Choroid plexus epithelial cell (primary cell): ENCODE data around the gene FDXR.

ENCODE experiments used
- DNase-seq: peaks from one replicate; pipeline ENCODE4 v3.0.0-alpha.2; 2010; ENCODE audit warnings: low read depth
- H3K4me3 ChIP-seq: 2 replicates; pipeline ENCODE4 v1.5.1; 2011; ENCODE audit warnings: low read depth, mild to moderate bottlenecking, control low read depth, low read length, moderate library complexity
- TF ChIP-seq, protein P1 (sequence below): conservative IDR thresholded peaks from 2 replicates; pipeline ENCODE4 v1.5.1; 2011; ENCODE audit warnings: low read depth, mild to moderate bottlenecking, control low read depth, inconsistent platforms, low read length, moderate library complexity

The FDXR gene

DNA sequence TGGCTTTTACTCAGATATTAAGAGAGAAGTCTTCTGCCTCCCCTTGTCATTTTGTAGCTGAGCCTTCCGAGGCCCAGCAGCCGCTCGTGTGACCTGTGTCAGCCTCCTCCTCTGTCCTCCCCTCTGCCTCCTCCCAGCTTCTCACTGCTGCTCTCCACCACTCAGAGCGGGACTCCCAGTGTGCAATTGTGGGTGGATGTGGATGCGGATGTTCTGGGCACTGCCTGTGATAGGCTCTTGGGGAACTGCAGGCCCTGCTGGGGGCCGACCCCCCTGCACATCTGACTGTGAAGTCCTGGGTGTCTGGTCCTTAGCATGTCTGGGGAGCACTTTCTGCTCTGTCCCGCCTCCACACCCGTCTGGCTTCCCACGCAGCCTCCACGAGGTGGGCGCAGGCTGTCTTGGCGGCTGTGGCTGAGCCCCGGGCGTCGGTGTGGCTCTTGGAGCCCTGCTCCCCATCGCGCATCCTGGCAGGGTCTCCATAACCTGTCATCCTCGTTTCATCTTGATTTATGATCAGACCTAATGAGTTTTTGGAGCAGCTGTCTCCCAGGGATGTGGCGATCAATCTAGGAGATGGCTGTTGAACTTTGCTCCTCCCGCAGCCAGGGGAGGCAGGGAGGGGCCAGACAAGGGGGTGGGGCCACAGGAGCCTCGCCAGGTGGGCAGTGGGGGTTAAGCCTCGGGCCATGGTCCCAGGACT is 41.2 kb downstream of the FDXR start:
- TF ChIP-seq, protein P1, sequence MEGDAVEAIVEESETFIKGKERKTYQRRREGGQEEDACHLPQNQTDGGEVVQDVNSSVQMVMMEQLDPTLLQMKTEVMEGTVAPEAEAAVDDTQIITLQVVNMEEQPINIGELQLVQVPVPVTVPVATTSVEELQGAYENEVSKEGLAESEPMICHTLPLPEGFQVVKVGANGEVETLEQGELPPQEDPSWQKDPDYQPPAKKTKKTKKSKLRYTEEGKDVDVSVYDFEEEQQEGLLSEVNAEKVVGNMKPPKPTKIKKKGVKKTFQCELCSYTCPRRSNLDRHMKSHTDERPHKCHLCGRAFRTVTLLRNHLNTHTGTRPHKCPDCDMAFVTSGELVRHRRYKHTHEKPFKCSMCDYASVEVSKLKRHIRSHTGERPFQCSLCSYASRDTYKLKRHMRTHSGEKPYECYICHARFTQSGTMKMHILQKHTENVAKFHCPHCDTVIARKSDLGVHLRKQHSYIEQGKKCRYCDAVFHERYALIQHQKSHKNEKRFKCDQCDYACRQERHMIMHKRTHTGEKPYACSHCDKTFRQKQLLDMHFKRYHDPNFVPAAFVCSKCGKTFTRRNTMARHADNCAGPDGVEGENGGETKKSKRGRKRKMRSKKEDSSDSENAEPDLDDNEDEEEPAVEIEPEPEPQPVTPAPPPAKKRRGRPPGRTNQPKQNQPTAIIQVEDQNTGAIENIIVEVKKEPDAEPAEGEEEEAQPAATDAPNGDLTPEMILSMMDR: no peak
- H3K4me3 ChIP-seq: no peak overlapping the region
- DNase-seq: no peak

DNA sequence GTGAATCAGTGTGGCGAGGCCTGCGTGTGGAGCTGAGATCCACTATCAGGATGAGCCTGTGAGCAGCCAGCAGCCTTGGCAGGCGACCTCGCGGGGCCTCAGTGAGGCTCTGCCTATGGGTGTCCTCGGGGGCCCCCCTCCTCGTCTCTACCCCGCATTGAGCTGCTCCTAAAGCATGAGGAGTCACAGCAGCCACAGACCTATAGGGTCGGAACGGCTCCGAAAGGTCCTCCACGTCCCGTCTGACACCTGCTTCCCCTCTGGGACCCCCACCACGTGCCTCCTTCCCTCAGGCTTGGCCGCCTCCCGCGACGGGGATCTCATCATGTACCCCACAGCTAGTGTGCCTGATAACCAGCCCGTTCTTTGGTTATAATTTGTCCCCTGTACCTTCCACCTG is 41.9 kb downstream of the FDXR start:
- DNase-seq: no peak
- H3K4me3 ChIP-seq: no peak overlapping the region
- TF ChIP-seq, protein P1: no peak

DNA sequence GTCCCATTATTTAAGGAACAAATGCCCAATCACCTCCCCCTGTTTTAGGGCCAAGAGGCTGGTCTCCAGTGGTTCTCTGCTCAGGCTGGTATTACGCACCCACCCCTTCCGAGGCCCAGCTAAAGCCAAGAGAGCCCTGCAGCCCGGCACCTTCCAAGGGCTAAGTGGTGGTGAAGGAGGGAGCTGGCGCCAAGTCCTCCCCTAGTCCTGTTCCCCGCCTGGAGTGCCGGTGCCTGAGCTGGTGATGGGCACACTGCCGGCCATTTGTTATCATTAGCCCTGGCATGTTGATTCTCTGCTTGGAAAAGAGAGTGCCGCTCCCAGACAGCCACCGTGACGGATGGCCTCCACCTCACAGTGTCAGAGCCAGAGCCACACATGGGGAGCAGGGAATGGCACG is 45.0 kb downstream of the FDXR start:
- TF ChIP-seq, protein P1: no peak
- no peak for DNase-seq
- H3K4me3 ChIP-seq: no peak overlapping the region

DNA sequence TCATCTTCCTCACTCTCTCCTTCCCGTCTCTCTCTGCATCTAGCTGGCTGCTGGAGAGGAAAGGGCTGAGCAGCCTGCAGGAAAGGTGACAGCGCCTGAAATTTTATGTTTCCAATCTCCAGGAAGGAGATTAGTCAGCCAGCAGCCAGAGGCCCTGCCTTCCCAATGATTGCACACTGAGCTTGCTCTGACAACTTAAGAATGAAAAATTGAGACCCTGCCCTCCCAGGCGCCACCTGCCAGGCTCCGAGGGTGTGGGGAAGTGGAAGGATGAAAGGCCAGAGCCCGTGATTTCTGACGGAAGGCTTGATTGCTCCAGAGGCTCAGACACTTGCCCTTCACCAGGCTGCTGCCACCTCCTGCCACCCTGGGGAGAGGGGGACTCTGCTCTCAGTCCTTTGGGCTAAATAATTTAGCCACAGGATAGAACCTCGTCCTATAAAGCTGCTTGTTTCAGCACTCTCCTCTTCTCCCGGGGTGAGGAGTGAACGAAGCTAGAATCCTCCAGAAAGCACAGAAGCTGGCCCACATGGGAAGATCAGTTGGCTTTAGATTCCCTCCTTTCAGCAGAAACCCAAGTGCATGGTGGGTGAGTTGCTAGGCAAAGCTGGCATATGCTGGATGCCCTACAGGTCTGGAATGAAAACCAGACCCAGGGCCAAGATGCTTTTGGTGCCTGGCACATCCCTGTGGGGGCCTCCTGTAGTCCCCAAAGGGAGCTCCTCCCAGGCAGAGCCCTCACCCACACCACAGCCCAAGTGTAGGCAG is 46.7 kb downstream of the FDXR start:
- TF ChIP-seq, protein P1: no peak
- no peak for DNase-seq
- H3K4me3 ChIP-seq: no peak overlapping the region

DNA sequence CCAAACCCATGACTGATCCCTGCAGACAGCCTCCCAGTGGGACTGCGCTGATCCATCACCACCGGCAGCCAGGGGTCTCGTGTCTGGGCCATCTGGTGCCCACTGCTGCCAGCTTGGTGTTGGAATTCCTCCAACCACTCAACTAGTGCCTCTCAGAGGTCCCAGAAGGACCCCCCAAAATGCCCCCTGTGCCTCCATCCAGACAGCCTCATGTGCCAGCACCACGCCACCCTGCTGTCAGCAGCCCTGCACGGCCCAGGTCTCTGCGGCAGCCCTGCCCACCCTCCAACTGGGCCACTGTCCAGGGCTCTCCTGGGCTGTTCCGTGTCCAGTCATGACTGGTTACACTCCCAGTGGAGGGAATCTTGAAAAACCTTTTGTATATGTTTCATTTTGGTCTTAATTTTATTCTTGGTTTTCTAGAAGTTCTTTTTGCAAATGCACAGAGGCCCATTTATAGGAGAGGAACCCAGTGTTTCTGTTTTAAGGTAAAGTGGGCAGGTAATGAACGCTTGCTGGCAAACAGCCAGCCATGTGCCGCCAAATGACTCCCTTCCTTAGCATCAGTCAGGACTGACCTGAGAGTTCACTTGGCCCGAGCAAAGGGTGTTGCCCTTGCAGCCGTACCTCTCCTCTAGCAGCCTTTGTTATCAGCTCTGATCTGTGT is 47.7 kb downstream of the FDXR start:
- no peak overlapping the region for H3K4me3 ChIP-seq
- TF ChIP-seq, protein P1: no peak
- no peak for DNase-seq

DNA sequence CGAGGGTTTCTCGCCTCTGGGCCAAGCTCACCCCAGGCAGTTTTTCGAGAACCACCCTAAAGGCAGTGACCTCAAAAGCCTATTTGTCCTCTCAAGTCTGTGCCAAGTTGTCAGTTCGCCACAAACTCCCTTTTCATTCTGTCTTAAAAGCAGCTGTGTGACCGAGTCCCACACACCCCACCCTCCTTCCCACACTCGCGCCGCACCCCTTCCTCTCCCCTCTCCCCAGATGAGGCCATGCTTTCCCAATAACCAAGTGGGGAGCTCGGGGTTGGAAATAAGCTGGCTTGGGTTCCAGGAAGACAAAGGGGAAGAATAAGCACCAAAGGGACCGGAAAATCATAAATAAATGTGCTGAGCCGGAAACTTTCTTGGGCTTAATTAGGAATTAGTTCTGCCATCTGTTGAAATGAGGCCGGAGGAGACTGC is 49.8 kb downstream of the FDXR start:
- DNase-seq: no peak
- TF ChIP-seq, protein P1: no peak
- no peak overlapping the region for H3K4me3 ChIP-seq
